Osteocyte (in vitro differentiated cells): Measurements from ENCODE around the gene TYMS. TPM values are rescaled to one million over a fixed set of nuclear protein-coding genes. Genes with fewer than 3 reads are reported as not detected.

ENCODE experiments used
- DNase-seq: peaks from one replicate; pipeline ENCODE4 v3.0.0; 2021; ENCODE audit warnings: mixed read lengths; ENCODE audit not compliant: unreplicated experiment; ENCODE audit errors: extremely low spot score
- H3K27ac Mint-ChIP-seq: one replicate; pipeline ENCODE4 v1.8.0; 2021; ENCODE audit warnings: mild to moderate bottlenecking, mixed read lengths; ENCODE audit not compliant: unreplicated experiment
- H3K27me3 Mint-ChIP-seq: one replicate; pipeline ENCODE4 v1.8.0; 2021; ENCODE audit warnings: mixed read lengths; ENCODE audit not compliant: unreplicated experiment
- H3K36me3 Mint-ChIP-seq: one replicate; pipeline ENCODE4 v1.8.0; 2021; ENCODE audit warnings: mixed read lengths; ENCODE audit not compliant: unreplicated experiment
- H3K4me1 Mint-ChIP-seq: one replicate; pipeline ENCODE4 v1.8.0; 2021; ENCODE audit warnings: mixed read lengths; ENCODE audit not compliant: unreplicated experiment
- H3K4me3 Mint-ChIP-seq: one replicate; pipeline ENCODE4 v1.8.0; 2021; ENCODE audit warnings: mild to moderate bottlenecking, moderate library complexity, mixed read lengths; ENCODE audit not compliant: unreplicated experiment
- H3K9me3 Mint-ChIP-seq: one replicate; pipeline ENCODE4 v1.8.0; 2021; ENCODE audit warnings: mixed read lengths; ENCODE audit not compliant: unreplicated experiment
- total RNA-seq: library from RNA; stranded (reverse); gene quantifications from 2 replicates; pipeline ENCODE4 v1.2.1, GENCODE V29; 2021
- TF ChIP-seq, protein P1 (sequence below): fragments of 200-600 bp; sonication (generic); IDR thresholded peaks from 2 replicates; pipeline ENCODE4 v1.5.0; 2021; ENCODE audit warnings: antibody characterized with exemption, mild to moderate bottlenecking, moderate library complexity

TYMS gene
- total RNA-seq, 1 donor from 2014 or later: 35.7 TPM

DNA sequence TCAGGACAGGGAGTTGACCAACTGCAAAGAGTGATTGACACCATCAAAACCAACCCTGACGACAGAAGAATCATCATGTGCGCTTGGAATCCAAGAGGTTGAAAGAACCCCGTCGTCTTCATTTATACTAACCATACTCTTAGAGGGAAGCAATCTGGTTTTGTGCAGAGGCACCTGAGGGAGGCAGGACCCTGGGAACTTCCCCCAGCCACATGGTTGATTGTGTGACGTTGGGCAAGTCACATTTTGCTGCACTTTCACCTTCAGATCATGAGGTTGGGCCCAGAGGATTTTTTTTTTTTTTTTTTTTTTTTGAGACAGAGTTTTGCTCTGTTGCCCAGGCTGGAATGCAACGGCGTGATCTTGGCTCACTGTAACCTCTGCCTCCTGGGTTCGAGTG lies 11.6 kb downstream of the TYMS start:
- DNase-seq: no peak
- H3K27me3 Mint-ChIP-seq: no peaks in the 10 kb centered on the region
- no peaks in the 10 kb centered on the region for H3K4me1 Mint-ChIP-seq
- peaks cover 28% of the 10 kb centered on the region for H3K36me3 Mint-ChIP-seq
- no peaks in the 10 kb centered on the region for H3K9me3 Mint-ChIP-seq
- H3K4me3 Mint-ChIP-seq: no peak overlapping the region
- TF ChIP-seq, protein P1, sequence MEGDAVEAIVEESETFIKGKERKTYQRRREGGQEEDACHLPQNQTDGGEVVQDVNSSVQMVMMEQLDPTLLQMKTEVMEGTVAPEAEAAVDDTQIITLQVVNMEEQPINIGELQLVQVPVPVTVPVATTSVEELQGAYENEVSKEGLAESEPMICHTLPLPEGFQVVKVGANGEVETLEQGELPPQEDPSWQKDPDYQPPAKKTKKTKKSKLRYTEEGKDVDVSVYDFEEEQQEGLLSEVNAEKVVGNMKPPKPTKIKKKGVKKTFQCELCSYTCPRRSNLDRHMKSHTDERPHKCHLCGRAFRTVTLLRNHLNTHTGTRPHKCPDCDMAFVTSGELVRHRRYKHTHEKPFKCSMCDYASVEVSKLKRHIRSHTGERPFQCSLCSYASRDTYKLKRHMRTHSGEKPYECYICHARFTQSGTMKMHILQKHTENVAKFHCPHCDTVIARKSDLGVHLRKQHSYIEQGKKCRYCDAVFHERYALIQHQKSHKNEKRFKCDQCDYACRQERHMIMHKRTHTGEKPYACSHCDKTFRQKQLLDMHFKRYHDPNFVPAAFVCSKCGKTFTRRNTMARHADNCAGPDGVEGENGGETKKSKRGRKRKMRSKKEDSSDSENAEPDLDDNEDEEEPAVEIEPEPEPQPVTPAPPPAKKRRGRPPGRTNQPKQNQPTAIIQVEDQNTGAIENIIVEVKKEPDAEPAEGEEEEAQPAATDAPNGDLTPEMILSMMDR: no peak
- H3K27ac Mint-ChIP-seq: no peak overlapping the region

DNA sequence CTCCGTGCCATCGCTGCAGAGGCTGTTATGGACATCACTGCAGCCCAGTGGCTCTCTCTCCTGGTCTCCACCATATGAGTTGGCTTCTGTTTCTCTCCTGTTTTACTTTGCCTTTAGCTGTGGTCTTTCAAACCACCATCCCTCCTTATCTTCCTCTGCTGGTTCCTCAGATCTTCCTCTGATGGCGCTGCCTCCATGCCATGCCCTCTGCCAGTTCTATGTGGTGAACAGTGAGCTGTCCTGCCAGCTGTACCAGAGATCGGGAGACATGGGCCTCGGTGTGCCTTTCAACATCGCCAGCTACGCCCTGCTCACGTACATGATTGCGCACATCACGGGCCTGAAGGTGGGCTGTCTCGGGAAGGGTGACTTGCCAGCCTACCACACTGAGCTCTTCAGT lies 13.1 kb downstream of the TYMS start:
- Mint-ChIP-seq H3K4me1 (no peaks in the 10 kb centered on the region), H3K4me3 (no peak overlapping the region), H3K27me3 (no peaks in the 10 kb centered on the region), H3K36me3 (peaks cover 31% of the 10 kb centered on the region), H3K9me3 (no peaks in the 10 kb centered on the region), H3K27ac (no peak overlapping the region)
- DNase-seq: no peak
- TF ChIP-seq, protein P1: no peak

DNA sequence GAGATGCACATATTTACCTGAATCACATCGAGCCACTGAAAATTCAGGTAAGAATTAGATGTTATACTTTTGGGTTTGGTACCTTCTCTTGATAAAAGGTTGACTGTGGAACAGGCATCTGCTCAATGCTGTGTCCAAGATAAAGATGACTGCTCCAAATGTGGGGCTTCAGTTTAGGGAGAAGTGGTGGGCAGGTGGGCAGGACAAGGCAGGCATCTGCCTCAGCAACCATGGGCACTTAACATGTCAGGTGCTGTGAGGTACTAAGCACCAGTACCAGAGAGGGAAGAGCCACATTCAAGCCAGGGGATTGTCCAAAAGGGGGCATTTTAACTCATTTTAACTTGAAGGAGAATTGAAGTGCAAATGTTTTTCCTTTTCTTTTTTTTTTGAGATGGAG lies 14.0 kb downstream of the TYMS start:
- H3K27me3 Mint-ChIP-seq: no peaks in the 10 kb centered on the region
- H3K4me1 Mint-ChIP-seq: no peaks in the 10 kb centered on the region
- H3K4me3 Mint-ChIP-seq: no peak overlapping the region
- no peaks in the 10 kb centered on the region for H3K9me3 Mint-ChIP-seq
- DNase-seq: no peak
- TF ChIP-seq, protein P1: no peak
- H3K36me3 Mint-ChIP-seq: peaks cover 32% of the 10 kb centered on the region
- H3K27ac Mint-ChIP-seq: no peak overlapping the region

DNA sequence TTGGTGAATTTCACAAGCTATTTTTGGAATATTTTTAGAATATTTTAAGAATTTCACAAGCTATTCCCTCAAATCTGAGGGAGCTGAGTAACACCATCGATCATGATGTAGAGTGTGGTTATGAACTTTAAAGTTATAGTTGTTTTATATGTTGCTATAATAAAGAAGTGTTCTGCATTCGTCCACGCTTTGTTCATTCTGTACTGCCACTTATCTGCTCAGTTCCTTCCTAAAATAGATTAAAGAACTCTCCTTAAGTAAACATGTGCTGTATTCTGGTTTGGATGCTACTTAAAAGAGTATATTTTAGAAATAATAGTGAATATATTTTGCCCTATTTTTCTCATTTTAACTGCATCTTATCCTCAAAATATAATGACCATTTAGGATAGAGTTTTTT lies 15.9 kb downstream of the TYMS start:
- peaks cover 25% of the 10 kb centered on the region for H3K36me3 Mint-ChIP-seq
- DNase-seq: no peak
- no peak overlapping the region for H3K4me3 Mint-ChIP-seq
- H3K27ac Mint-ChIP-seq: no peak overlapping the region
- no peaks in the 10 kb centered on the region for H3K9me3 Mint-ChIP-seq
- TF ChIP-seq, protein P1: no peak
- H3K4me1 Mint-ChIP-seq: no peaks in the 10 kb centered on the region
- H3K27me3 Mint-ChIP-seq: no peaks in the 10 kb centered on the region

DNA sequence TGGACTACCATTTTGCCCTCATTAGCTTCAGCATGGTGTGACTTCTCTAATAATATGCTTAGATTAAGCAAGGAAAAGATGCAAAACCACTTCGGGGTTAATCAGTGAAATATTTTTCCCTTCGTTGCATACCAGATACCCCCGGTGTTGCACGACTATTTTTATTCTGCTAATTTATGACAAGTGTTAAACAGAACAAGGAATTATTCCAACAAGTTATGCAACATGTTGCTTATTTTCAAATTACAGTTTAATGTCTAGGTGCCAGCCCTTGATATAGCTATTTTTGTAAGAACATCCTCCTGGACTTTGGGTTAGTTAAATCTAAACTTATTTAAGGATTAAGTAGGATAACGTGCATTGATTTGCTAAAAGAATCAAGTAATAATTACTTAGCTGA lies 16.3 kb downstream of the TYMS start:
- H3K4me1 Mint-ChIP-seq: no peaks in the 10 kb centered on the region
- no peak overlapping the region for H3K4me3 Mint-ChIP-seq
- H3K27ac Mint-ChIP-seq: no peak overlapping the region
- TF ChIP-seq, protein P1: no peak
- H3K27me3 Mint-ChIP-seq: no peaks in the 10 kb centered on the region
- no peak for DNase-seq
- H3K36me3 Mint-ChIP-seq: peaks cover 21% of the 10 kb centered on the region
- H3K9me3 Mint-ChIP-seq: no peaks in the 10 kb centered on the region
